ENCODE data around the gene ADCY7. TPM values are rescaled to one million over a fixed set of nuclear protein-coding genes. Genes with fewer than 3 reads are reported as not detected.

Gene ADCY7
- total and polyA plus RNA-seq, 9 donors: 10.2 to 78.9 (median 36.4) TPM

DNA sequence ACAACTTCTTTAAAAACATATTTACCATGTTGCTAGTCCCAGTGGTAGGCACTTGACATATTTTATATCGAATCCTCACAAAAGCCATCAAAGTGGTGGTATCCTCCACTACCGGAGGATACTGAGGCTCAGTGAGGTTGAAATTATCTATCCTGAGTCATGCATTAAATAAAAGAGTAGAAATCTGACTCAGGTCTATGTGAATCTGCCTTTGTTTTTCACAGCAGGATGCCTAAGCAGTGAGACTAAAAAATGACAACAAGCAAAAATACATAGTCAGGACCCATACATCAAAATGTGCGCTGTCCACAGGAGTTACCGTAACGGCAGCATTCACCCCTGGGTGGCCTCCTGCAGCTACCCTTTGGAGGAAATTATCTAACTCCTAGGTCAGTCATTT, 84.8 kb downstream of the ADCY7 start:
- intact Hi-C loops (cut with DNase I): loop anchor here in 2 of 4 donors (5.0 to 10.0 kb wide), 3 partner anchors 106 to 139 kb away; no protein-coding TSS in a partner anchor
- H3K36me3 ChIP-seq: no peaks in the 10 kb centered on the region

GRCh38 chr16:50351952-50352351, 85.6 kb downstream of the ADCY7 start:
- Histone ChIP-seq H3K4me1 (ENCODE audit: insufficient read depth) (no peaks in the 10 kb centered on the region), H3K4me3 (no peak overlapping the region), H3K36me3 (no peaks in the 10 kb centered on the region), H3K27me3 (no peaks in the 10 kb centered on the region), H3K9me3 (no peaks in the 10 kb centered on the region), H3K27ac (no peak overlapping the region)
- WGBS, 3 donors: 93 to 98% (median 95%) methylated on average over 2 of the region's 2 CpGs
- intact Hi-C loops (cut with DNase I): loop anchor here in 2 of 4 donors (5.0 to 10.0 kb wide), 3 partner anchors 107 to 140 kb away; no protein-coding TSS in a partner anchor
- TF ChIP-seq EP300 (IDR thresholded peaks at IDR 0.05) (no peak), POLR2A (IDR thresholded peaks at IDR 0.05) (no peak)
- DNase-seq: no peak

More for the DNA sequence above, 84.8 kb downstream of the ADCY7 start:
- 88 to 94% (median 91%) methylated on average over 5 of the region's 5 CpGs for WGBS, 3 donors
- TF ChIP-seq, protein P1, sequence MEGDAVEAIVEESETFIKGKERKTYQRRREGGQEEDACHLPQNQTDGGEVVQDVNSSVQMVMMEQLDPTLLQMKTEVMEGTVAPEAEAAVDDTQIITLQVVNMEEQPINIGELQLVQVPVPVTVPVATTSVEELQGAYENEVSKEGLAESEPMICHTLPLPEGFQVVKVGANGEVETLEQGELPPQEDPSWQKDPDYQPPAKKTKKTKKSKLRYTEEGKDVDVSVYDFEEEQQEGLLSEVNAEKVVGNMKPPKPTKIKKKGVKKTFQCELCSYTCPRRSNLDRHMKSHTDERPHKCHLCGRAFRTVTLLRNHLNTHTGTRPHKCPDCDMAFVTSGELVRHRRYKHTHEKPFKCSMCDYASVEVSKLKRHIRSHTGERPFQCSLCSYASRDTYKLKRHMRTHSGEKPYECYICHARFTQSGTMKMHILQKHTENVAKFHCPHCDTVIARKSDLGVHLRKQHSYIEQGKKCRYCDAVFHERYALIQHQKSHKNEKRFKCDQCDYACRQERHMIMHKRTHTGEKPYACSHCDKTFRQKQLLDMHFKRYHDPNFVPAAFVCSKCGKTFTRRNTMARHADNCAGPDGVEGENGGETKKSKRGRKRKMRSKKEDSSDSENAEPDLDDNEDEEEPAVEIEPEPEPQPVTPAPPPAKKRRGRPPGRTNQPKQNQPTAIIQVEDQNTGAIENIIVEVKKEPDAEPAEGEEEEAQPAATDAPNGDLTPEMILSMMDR (IDR thresholded peaks at IDR 0.05): no peak
- no peak for TF ChIP-seq EP300 (IDR thresholded peaks at IDR 0.05)
- no peak for TF ChIP-seq POLR2A (IDR thresholded peaks at IDR 0.05)
- no peak overlapping the region for H3K4me3 ChIP-seq
- H3K27ac ChIP-seq: no peak overlapping the region
- no peaks in the 10 kb centered on the region for H3K9me3 ChIP-seq
- no peaks in the 10 kb centered on the region for H3K27me3 ChIP-seq
- no peak for DNase-seq
- H3K4me1 ChIP-seq (ENCODE audit: insufficient read depth): no peaks in the 10 kb centered on the region

DNA sequence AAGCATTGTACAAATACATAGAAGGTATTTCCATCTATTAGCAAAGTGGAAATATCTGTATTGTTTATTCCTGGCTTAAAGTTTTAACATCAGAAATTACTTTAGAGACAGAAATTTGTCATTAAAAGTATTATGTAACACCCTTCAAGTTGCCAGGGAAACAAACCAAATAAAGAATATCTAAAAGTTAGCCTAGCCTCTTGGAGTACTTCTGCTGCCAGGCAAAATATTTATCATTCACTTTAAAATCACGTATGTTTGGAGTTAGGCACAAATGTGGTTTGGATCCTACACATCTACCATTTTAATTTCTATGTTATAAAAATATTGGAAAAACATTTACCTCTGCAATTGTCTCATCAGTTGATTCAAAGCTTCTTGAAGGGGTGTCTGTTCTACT, 87.7 kb downstream of the ADCY7 start:
- TF ChIP-seq, protein P1 (IDR thresholded peaks at IDR 0.05): no peak
- TF ChIP-seq EP300 (IDR thresholded peaks at IDR 0.05) (no peak), POLR2A (IDR thresholded peaks at IDR 0.05) (no peak)
- WGBS, 3 donors: 45 to 63% (median 46%) methylated on average over 1 of the region's 1 CpG
- Histone ChIP-seq H3K4me3 (no peak overlapping the region), H3K27ac (no peak overlapping the region), H3K4me1 (ENCODE audit: insufficient read depth) (no peaks in the 10 kb centered on the region), H3K27me3 (no peaks in the 10 kb centered on the region), H3K9me3 (no peaks in the 10 kb centered on the region), H3K36me3 (no peaks in the 10 kb centered on the region)
- no peak for DNase-seq
- intact Hi-C loops (cut with DNase I): loop anchor here in 2 of 4 donors (5.0 to 10.0 kb wide), 3 partner anchors 109 to 142 kb away; no protein-coding TSS in a partner anchor

DNA sequence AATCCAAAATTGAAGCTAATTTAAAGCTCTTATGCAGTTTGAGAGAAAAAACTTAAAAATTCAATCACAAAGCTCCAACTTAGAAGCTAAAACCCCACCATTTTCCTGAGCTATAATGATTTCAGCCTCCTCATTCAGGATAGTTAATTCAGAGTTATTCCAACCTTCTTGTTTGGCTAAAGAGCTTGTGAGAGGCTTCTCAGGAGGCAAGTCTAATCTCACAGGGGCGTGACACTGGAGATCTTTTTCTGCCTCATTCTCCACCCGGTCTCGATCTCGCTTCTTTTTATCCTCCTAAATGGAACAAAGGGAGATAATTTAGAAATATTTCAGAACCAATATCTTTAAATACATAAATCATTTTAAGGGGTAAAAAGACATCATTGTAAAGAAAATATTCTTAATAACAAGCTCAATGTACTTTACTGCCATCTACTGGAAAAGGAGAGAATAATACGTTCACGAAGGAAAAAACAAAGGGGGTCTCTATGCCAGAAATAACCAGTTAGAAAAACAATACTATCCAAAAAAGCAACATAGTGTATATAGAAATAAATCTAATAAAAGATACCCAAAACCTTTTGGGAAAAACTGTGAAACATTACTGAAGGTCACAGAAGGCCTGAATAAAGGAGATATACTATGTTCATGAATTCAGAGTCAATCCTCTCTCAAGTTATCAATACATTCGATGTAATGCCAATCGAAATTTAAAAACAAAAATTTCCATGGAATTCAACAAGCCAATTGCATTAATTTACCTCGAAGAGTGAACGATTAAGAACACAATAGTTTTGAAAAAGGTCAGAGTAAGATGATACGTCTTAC, 88.5 kb downstream of the ADCY7 start:
- H3K9me3 ChIP-seq: no peaks in the 10 kb centered on the region
- no peak for DNase-seq
- no peaks in the 10 kb centered on the region for H3K36me3 ChIP-seq
- no peaks in the 10 kb centered on the region for H3K27me3 ChIP-seq
- no peak overlapping the region for H3K4me3 ChIP-seq
- H3K4me1 ChIP-seq (ENCODE audit: insufficient read depth): peaks cover 2% of the 10 kb centered on the region
- intact Hi-C loops (cut with DNase I): loop anchor here in 2 of 4 donors (5.0 to 10.0 kb wide), 3 partner anchors 110 to 143 kb away; no protein-coding TSS in a partner anchor
- TF ChIP-seq POLR2A (IDR thresholded peaks at IDR 0.05) (no peak), EP300 (IDR thresholded peaks at IDR 0.05) (no peak)
- TF ChIP-seq, protein P1 (IDR thresholded peaks at IDR 0.05): peak; percentile 12 to 59 (median 32)
- H3K27ac ChIP-seq: no peak overlapping the region
- WGBS, 3 donors: 61 to 71% (median 69%) methylated on average over 11 of the region's 11 CpGs

Data from ovary (tissue), 9 donors.